ENCODE results near the gene OR4F6.

The OR4F6 gene

DNA sequence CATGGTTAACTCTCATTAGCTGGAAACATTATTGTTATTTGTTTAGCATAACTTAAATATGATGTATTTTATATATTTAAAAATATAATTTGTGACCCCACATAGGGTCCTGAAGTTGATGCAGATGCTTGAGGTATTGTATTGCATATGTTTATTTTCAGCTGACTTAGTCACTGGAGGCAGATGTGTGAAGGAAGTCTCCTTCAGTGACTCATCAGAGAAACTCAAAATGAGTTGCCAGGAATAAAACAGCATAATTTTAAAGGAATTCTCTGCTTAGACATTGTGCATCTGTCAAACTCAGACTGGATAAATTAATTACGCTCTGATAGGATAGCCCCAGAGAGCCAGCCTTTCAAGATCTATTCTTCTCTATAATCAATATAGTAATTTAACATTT, 7.9 kb upstream of the OR4F6 start:
- no peak for TF ChIP-seq JUND (IDR thresholded peaks at IDR 0.05; ENCODE audit: low read depth)
- in situ Hi-C loops (cut with HindIII; ENCODE audit: low pct_unique_long_range_greater_than_20kb, low sequenced_read_pairs), result no loop called here
- DNase-seq (ENCODE audit: low read depth in 1 of 2, low spot score in 1 of 2), result no peak

DNA sequence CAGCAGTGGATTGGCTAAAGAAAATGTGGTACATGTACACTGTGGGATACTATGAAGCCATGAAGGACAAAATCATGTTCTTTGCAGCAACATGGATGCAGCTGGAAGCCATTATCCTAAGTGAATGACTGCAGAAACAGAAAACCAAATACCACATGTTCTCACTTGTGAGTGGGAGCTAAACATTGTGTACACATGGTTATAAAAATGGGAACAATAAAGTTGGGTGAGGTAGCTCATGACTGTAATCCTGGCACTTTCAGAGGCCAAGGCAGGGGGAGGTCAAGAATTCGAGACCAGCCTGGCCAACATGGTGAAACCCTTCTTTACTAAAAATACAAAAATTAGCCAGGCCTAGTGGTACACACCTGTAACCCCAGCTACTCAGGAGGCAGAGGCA, 3.6 kb upstream of the OR4F6 start:
- in situ Hi-C loops (cut with HindIII; ENCODE audit: low pct_unique_long_range_greater_than_20kb, low sequenced_read_pairs), result no loop called here
- DNase-seq (ENCODE audit: low read depth in 1 of 2, low spot score in 1 of 2), result no peak
- TF ChIP-seq JUND (IDR thresholded peaks at IDR 0.05; ENCODE audit: low read depth), result no peak

DNA sequence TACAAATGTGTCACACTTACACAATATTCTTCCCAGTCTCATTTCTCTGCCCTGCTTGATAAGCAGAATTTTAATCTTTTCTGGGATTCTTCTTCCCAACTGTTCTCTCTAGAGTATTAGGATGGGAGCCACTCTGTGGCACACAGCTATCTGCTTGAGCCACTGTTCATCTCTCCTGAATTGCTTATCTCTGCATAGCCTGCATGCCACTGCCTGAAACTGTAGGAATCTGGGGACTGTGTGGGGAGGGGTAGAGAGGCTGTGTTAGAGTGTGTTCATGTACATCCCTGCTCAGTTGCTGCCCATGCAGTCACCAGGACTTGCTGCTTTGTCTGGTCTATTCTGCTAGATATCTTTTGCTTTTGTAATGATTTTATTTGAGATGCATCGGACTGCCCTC, 2.3 kb upstream of the OR4F6 start:
- no peak for TF ChIP-seq JUND (IDR thresholded peaks at IDR 0.05; ENCODE audit: low read depth)
- in situ Hi-C loops (cut with HindIII; ENCODE audit: low pct_unique_long_range_greater_than_20kb, low sequenced_read_pairs), result no loop called here
- no peak for DNase-seq (ENCODE audit: low read depth in 1 of 2, low spot score in 1 of 2)

DNA sequence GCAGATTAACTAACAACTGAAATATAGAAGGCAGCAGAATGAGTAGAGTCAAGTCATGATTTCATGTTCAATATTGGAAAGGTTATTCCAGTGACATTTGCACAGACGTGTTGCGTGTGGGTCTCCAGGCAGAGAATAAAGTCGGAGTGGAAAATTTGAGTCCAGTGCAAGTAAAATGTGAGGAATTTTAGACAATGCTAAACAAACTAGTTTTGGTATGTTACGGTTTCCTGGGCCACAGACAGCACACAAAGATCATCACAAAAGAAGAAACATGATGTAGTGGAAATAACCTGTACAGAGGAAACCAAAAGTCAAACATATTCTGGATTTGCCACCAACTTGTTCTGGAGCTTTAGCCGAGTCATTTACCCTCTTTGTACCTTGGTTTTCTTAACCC, 367 bp downstream of the OR4F6 start:
- in situ Hi-C loops (cut with HindIII; ENCODE audit: low pct_unique_long_range_greater_than_20kb, low sequenced_read_pairs), result no loop called here
- no peak for DNase-seq (ENCODE audit: low read depth in 1 of 2, low spot score in 1 of 2)

DNA sequence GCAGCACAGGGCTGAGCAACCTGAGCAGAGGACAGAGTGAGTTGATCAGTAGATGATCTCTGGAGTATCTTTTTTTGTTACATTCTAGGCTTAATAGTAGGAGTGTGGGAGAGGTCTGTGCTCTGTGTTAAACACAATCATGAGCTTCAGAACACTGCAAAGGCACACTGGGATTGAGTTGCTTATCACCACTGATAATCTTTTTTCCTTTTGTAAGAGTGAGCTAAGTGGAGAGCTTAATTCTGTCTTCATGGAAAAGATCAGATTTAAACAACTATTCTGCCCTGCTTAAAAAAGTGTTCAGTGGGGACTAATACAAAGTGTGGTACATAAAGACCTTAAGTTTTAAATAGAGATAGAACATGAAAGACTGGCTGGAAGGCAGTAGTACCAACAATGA, 1.1 kb downstream of the OR4F6 start:
- no peak for TF ChIP-seq JUND (IDR thresholded peaks at IDR 0.05; ENCODE audit: low read depth)
- DNase-seq (ENCODE audit: low read depth in 1 of 2, low spot score in 1 of 2), result no peak
- in situ Hi-C loops (cut with HindIII; ENCODE audit: low pct_unique_long_range_greater_than_20kb, low sequenced_read_pairs), result no loop called here

More for the DNA sequence above, 367 bp downstream of the OR4F6 start:
- TF ChIP-seq JUND (IDR thresholded peaks at IDR 0.05; ENCODE audit: low read depth), result no peak

DNA sequence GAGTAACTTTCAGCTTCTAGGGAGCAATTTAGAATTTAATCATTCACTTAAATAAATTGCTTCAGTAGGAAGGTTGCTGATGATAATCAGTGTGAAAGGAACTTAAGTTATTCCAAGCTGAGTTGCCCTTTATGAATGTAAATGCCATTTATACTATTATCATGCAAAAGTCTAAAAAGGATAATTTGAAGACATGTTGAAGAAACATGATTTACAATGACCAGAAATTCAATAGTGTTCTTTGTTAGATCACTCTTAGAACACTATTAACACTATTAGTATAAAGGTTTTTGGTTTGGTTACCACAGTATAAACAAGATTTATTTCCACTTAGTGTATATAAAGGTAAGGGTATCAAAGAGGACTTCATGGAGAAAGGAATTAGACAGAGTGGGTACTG, 1.6 kb downstream of the OR4F6 start:
- in situ Hi-C loops (cut with HindIII; ENCODE audit: low pct_unique_long_range_greater_than_20kb, low sequenced_read_pairs), result no loop called here
- TF ChIP-seq JUND (IDR thresholded peaks at IDR 0.05; ENCODE audit: low read depth), result no peak
- DNase-seq (ENCODE audit: low read depth in 1 of 2, low spot score in 1 of 2), result no peak

DNA sequence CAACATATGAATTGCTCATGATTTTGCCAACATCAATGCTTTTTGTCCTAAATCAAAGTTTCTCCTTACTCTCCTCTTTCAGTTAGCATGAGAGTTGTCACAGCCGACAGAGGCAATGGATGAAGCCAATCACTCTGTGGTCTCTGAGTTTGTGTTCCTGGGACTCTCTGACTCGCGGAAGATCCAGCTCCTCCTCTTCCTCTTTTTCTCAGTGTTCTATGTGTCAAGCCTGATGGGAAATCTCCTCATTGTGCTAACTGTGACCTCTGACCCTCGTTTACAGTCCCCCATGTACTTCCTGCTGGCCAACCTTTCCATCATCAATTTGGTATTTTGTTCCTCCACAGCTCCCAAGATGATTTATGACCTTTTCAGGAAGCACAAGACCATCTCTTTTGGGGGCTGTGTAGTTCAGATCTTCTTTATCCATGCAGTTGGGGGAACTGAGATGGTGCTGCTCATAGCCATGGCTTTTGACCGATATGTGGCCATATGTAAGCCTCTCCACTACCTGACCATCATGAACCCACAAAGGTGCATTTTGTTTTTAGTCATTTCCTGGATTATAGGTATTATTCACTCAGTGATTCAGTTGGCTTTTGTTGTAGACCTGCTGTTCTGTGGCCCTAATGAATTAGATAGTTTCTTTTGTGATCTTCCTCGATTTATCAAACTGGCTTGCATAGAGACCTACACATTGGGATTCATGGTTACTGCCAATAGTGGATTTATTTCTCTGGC, 2.5 kb downstream of the OR4F6 start:
- TF ChIP-seq JUND (IDR thresholded peaks at IDR 0.05; ENCODE audit: low read depth), result no peak
- in situ Hi-C loops (cut with HindIII; ENCODE audit: low pct_unique_long_range_greater_than_20kb, low sequenced_read_pairs), result no loop called here

DNA sequence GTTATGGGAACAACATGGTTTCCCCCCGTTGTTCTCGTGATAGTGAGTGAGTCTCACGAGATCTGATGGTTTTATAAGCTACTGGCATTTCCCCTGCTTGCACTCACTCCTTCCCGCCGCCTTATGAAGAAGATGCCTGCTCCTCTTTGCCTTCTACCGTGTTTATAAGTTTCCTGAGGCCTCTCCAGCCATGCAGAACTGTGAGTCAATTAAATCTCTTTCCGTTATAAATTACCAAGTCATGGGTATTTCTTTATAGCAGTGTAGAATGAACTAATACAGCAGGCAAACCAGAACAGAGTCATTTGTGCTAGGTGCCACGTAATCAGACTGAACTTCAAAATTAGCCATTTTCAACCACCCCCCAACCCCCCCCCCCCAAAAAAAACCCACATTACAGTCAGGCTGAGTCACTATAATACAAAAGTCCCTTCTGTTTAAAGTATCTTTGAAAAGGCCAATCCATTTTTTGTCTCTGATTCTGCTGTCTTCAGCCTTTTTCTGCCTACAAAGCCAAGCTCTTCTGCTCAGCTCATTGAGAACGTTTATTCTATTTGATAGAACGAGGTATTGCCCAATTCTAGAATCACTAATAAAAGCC, 4.1 kb downstream of the OR4F6 start:
- TF ChIP-seq JUND (IDR thresholded peaks at IDR 0.05; ENCODE audit: low read depth), result no peak
- DNase-seq (ENCODE audit: low read depth in 1 of 2, low spot score in 1 of 2), result no peak
- in situ Hi-C loops (cut with HindIII; ENCODE audit: low pct_unique_long_range_greater_than_20kb, low sequenced_read_pairs), result no loop called here

More for the DNA sequence above, 2.5 kb downstream of the OR4F6 start:
- DNase-seq (ENCODE audit: low read depth in 1 of 2, low spot score in 1 of 2), result no peak

DNA sequence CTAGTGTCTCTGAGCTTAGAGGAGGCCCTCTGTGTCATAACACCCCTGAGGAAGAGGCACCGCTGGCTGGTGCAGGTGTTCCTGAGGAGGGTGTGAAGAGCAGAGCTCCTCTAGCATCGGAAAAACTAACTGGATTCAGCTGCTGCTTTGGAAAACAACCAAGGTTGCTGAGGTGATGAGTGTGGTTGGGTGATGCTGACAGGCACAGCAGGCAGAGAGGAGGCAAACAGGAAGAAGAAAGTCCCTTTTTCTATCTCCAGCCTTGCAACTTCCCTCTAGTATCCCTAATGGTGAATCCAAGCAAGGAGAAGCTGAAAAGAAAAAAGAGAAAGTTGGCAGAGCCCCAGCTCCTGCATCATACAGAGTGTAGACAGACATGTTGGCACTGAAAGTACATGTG, 4.9 kb downstream of the OR4F6 start:
- no peak for DNase-seq (ENCODE audit: low read depth in 1 of 2, low spot score in 1 of 2)
- in situ Hi-C loops (cut with HindIII; ENCODE audit: low pct_unique_long_range_greater_than_20kb, low sequenced_read_pairs), result no loop called here
- no peak for TF ChIP-seq JUND (IDR thresholded peaks at IDR 0.05; ENCODE audit: low read depth)

DNA sequence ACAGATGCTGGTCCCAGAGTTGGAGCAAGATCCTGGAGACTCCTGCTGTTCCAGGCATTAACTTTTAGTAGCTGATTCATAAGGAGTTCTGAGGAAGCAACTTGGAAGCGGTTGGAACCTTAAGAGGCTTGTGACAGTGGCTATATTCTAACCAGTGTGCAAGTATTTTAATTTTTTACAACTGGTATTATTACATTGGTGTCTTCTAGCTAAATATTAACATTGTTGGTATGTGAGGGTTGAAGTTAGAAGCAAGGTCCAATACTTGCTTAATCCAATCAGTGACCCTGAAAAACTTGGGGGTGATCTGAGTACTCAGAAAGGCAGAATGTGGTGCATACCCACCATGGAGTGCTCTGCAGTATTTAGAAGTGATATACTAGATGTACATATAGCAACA, 7.1 kb downstream of the OR4F6 start:
- no peak for TF ChIP-seq JUND (IDR thresholded peaks at IDR 0.05; ENCODE audit: low read depth)
- in situ Hi-C loops (cut with HindIII; ENCODE audit: low pct_unique_long_range_greater_than_20kb, low sequenced_read_pairs), result no loop called here
- no peak for DNase-seq (ENCODE audit: low read depth in 1 of 2, low spot score in 1 of 2)

DNA sequence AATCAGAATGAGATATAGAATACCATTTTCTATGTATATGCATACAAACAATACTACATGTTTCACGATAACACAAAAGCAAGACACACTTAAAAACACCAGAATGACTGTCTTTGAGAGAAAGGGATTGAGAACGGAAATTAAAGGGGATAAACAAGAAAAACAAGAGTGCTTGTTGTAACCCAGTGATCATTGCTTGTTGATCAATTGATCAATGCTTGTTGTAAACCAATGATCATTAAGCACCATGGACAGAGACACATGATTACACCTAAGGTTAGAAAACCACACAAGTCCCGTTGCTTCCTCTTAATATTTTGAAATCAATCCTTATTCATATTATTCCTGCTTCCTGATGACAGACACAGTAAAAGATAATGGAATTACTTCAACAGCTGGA, 7.6 kb downstream of the OR4F6 start:
- in situ Hi-C loops (cut with HindIII; ENCODE audit: low pct_unique_long_range_greater_than_20kb, low sequenced_read_pairs), result no loop called here
- TF ChIP-seq JUND (IDR thresholded peaks at IDR 0.05; ENCODE audit: low read depth), result no peak
- DNase-seq (ENCODE audit: low read depth in 1 of 2, low spot score in 1 of 2), result peak in 1 of 2 experiments; percentile 50

DNA sequence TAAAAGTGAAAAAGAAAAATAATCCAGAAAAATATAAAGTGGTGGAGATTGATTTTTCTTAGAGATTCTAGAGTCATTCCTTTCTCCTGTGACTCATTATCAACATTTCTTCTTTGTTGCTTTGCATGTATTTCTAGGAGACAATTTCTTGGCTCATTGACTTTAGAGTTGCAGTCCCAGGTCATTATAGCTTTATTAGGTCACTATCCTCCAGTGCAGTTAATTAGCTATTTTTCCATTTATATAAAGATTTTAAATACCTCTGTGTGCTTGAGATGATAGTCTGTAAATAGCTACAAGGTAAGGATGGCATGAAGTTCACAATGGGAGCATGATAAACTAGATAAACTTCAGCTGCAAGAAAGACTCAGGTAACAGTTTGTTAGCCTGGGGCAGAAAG, 8.6 kb downstream of the OR4F6 start, which contains the start of gene OR4F15:
Gene OR4F15 (plus strand): TSS at position 301 of the 400 bp plus-strand sequence. CDS start 5,985 bp downstream, outside the sequence.
- in situ Hi-C loops (cut with HindIII; ENCODE audit: low pct_unique_long_range_greater_than_20kb, low sequenced_read_pairs), result no loop called here
- DNase-seq (ENCODE audit: low read depth in 1 of 2, low spot score in 1 of 2), result no peak
- TF ChIP-seq JUND (IDR thresholded peaks at IDR 0.05; ENCODE audit: low read depth), result no peak

DNA sequence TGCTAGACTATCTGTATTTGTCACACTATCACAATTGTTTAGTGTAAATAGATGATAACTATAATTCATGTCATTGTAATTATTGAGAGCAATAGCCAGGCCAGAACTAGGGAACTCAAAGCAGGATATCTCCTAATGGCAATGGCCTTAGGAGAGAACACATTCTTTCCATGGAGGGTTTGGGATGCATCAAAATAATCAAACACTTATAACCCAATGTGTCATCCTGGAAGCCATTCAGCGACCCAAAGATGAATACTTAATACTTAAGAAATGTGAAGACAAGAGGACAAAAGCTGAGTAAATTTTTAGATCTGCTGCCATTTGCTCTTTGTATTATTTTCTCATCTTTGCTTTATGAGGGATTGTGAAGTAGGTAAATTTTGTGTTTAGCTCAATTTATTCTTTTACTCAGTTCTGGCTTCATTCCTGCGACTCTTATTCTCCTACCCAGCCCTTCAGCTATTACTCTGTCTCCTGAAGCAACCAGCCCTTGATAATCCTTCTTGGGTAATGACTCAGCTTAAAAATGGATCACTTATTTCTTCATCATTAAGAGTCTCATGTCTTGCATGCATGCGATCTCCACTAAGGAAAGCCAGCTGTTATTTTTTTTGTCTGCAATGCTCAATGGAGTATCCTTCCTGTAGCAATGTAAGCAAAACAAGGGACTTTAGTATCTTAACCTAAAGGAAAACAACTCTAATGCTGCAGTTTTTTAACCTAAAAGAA, 10.7 kb downstream of the OR4F6 start:
- DNase-seq (ENCODE audit: low read depth in 1 of 2, low spot score in 1 of 2), result no peak
- no peak for TF ChIP-seq JUND (IDR thresholded peaks at IDR 0.05; ENCODE audit: low read depth)
- in situ Hi-C loops (cut with HindIII; ENCODE audit: low pct_unique_long_range_greater_than_20kb, low sequenced_read_pairs), result no loop called here

Measured in T47D (cell line).